ENCODE measurements around the gene ACSS2. TPM values are rescaled to one million over a fixed set of nuclear protein-coding genes. Genes with fewer than 3 reads are reported as not detected.

The ACSS2 gene
- total and polyA plus RNA-seq, 10 of the 15 experiments (the other 5 are each of a cell fraction or from before 2014, with no cell fraction given) = 2.8 to 37.2 (median 24.2) TPM

DNA sequence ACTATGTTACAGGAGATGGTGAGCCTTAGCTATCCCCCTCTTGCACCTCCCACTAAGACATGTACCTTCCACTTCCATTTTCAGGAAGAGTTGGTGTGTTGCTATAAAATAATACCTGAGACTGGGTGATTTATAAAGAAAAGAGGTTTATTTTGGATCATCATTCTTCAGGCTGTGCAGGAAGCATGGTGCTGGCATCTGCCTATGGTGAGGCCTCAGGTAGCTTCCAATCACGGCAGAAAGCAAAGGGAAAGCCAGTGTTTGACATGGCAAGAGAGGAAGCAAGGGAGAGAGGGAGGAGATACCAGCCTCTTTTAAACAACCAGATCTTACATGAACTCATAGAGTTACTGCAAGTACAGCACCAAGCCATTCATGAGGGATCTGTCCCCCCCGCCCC lies 47.0 kb downstream of the ACSS2 start:
- CTCF ChIA-PET = no interaction called here
- in situ Hi-C loops (cut with MboI) = no loop called here
- ATAC-seq (no peak), FAIRE-seq (no peak), DNase-seq (ENCODE audit: low read depth, low spot score) (no peak)
- no peak overlapping the region for H3K27ac ChIP-seq (ENCODE audit: control insufficient read depth, insufficient read depth)
- 30% methylated on average over 2 of the region's 2 CpGs for WGBS (ENCODE audit: insufficient coverage, insufficient replicate concordance, low lambda C conversion rate, missing lambda C conversion rate)
- H3K4me2 ChIP-seq (ENCODE audit: control insufficient read depth, insufficient read depth) = no peak overlapping the region
- RAD21 ChIA-PET (ENCODE audit: unreplicated experiment) = no interaction called here
- H3K36me3 ChIP-seq (ENCODE audit: control insufficient read depth in 2 of 2, insufficient read depth in 2 of 2, low read length in 1 of 2) = no peaks in the 10 kb centered on the region; a peak in 1 of 4 replicates
- no peaks in the 10 kb centered on the region for H3K27me3 ChIP-seq (replicated peaks in 1 of 2; ENCODE audit: control insufficient read depth in 2 of 2, insufficient read depth in 2 of 2, low read length in 1 of 2)
- POLR2A ChIA-PET = no interaction called here
- H3K4me3 ChIP-seq = no peak overlapping the region
- no TSS peak for BruUV-seq (replicated peaks)
- H3K9ac ChIP-seq (ENCODE audit: control insufficient read depth, insufficient read depth, low read length) = no peak overlapping the region
- no peaks in the 10 kb centered on the region for H3K4me1 ChIP-seq (ENCODE audit: control insufficient read depth, insufficient read depth, low read length)
- no peaks in the 10 kb centered on the region for H3K9me3 ChIP-seq (replicated peaks; ENCODE audit: control insufficient read depth, insufficient read depth, low read length)
- H2AFZ ChIP-seq (ENCODE audit: control insufficient read depth, low read depth, low read length) = no peak overlapping the region
- intact Hi-C loops (cut with micrococcal nuclease; ENCODE audit: unreplicated experiment) = no loop called here
- no peaks in the 10 kb centered on the region for H3K79me2 ChIP-seq (ENCODE audit: control insufficient read depth, insufficient read depth, low read length)
- SMC1A ChIA-PET (ENCODE audit: uncharacterized antibody, unreplicated experiment) = no interaction called here
- H4K20me1 ChIP-seq (ENCODE audit: control insufficient read depth, insufficient read depth) = no peaks in the 10 kb centered on the region
- no peak for TF ChIP-seq JUND (IDR thresholded peaks at IDR 0.05; ENCODE audit: low read depth, low read length)
- TF ChIP-seq SIN3A (IDR thresholded peaks at IDR 0.05; ENCODE audit: low read depth, low read length) = no peak
- no peak for TF ChIP-seq IKZF2 (IDR thresholded peaks at IDR 0.05)
- TF ChIP-seq, protein P1, sequence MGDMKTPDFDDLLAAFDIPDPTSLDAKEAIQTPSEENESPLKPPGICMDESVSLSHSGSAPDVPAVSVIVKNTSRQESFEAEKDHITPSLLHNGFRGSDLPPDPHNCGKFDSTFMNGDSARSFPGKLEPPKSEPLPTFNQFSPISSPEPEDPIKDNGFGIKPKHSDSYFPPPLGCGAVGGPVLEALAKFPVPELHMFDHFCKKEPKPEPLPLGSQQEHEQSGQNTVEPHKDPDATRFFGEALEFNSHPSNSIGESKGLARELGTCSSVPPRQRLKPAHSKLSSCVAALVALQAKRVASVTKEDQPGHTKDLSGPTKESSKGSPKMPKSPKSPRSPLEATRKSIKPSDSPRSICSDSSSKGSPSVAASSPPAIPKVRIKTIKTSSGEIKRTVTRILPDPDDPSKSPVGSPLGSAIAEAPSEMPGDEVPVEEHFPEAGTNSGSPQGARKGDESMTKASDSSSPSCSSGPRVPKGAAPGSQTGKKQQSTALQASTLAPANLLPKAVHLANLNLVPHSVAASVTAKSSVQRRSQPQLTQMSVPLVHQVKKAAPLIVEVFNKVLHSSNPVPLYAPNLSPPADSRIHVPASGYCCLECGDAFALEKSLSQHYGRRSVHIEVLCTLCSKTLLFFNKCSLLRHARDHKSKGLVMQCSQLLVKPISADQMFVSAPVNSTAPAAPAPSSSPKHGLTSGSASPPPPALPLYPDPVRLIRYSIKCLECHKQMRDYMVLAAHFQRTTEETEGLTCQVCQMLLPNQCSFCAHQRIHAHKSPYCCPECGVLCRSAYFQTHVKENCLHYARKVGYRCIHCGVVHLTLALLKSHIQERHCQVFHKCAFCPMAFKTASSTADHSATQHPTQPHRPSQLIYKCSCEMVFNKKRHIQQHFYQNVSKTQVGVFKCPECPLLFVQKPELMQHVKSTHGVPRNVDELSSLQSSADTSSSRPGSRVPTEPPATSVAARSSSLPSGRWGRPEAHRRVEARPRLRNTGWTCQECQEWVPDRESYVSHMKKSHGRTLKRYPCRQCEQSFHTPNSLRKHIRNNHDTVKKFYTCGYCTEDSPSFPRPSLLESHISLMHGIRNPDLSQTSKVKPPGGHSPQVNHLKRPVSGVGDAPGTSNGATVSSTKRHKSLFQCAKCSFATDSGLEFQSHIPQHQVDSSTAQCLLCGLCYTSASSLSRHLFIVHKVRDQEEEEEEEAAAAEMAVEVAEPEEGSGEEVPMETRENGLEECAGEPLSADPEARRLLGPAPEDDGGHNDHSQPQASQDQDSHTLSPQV (IDR thresholded peaks at IDR 0.05) = no peak
- TF ChIP-seq, protein P2, sequence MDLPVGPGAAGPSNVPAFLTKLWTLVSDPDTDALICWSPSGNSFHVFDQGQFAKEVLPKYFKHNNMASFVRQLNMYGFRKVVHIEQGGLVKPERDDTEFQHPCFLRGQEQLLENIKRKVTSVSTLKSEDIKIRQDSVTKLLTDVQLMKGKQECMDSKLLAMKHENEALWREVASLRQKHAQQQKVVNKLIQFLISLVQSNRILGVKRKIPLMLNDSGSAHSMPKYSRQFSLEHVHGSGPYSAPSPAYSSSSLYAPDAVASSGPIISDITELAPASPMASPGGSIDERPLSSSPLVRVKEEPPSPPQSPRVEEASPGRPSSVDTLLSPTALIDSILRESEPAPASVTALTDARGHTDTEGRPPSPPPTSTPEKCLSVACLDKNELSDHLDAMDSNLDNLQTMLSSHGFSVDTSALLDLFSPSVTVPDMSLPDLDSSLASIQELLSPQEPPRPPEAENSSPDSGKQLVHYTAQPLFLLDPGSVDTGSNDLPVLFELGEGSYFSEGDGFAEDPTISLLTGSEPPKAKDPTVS (IDR thresholded peaks at IDR 0.05; ENCODE audit: low read depth, low read length) = no peak
- TF ChIP-seq, protein P3, sequence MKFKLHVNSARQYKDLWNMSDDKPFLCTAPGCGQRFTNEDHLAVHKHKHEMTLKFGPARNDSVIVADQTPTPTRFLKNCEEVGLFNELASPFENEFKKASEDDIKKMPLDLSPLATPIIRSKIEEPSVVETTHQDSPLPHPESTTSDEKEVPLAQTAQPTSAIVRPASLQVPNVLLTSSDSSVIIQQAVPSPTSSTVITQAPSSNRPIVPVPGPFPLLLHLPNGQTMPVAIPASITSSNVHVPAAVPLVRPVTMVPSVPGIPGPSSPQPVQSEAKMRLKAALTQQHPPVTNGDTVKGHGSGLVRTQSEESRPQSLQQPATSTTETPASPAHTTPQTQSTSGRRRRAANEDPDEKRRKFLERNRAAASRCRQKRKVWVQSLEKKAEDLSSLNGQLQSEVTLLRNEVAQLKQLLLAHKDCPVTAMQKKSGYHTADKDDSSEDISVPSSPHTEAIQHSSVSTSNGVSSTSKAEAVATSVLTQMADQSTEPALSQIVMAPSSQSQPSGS (IDR thresholded peaks at IDR 0.05; ENCODE audit: low read length) = no peak
- no peak for TF ChIP-seq CREM (IDR thresholded peaks at IDR 0.05; ENCODE audit: low read depth)
- TF ChIP-seq SPI1 (IDR thresholded peaks at IDR 0.05; ENCODE audit: borderline replicate concordance, insufficient read depth, low read depth, low read length) = no peak
- TF ChIP-seq GABPA (IDR thresholded peaks at IDR 0.05; ENCODE audit: low read depth) = no peak
- no peak for TF ChIP-seq EGR1 (IDR thresholded peaks at IDR 0.05; ENCODE audit: borderline replicate concordance in 1 of 2, low read depth in 2 of 2, low read length in 2 of 2)
- no peak for TF ChIP-seq NR2F1 (conservative IDR thresholded peaks at IDR 0.05)
- TF ChIP-seq, protein P4, sequence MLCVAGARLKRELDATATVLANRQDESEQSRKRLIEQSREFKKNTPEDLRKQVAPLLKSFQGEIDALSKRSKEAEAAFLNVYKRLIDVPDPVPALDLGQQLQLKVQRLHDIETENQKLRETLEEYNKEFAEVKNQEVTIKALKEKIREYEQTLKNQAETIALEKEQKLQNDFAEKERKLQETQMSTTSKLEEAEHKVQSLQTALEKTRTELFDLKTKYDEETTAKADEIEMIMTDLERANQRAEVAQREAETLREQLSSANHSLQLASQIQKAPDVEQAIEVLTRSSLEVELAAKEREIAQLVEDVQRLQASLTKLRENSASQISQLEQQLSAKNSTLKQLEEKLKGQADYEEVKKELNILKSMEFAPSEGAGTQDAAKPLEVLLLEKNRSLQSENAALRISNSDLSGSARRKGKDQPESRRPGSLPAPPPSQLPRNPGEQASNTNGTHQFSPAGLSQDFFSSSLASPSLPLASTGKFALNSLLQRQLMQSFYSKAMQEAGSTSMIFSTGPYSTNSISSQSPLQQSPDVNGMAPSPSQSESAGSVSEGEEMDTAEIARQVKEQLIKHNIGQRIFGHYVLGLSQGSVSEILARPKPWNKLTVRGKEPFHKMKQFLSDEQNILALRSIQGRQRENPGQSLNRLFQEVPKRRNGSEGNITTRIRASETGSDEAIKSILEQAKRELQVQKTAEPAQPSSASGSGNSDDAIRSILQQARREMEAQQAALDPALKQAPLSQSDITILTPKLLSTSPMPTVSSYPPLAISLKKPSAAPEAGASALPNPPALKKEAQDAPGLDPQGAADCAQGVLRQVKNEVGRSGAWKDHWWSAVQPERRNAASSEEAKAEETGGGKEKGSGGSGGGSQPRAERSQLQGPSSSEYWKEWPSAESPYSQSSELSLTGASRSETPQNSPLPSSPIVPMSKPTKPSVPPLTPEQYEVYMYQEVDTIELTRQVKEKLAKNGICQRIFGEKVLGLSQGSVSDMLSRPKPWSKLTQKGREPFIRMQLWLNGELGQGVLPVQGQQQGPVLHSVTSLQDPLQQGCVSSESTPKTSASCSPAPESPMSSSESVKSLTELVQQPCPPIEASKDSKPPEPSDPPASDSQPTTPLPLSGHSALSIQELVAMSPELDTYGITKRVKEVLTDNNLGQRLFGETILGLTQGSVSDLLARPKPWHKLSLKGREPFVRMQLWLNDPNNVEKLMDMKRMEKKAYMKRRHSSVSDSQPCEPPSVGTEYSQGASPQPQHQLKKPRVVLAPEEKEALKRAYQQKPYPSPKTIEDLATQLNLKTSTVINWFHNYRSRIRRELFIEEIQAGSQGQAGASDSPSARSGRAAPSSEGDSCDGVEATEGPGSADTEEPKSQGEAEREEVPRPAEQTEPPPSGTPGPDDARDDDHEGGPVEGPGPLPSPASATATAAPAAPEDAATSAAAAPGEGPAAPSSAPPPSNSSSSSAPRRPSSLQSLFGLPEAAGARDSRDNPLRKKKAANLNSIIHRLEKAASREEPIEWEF (IDR thresholded peaks at IDR 0.05; ENCODE audit: insufficient replicate concordance, low read depth, low read length) = no peak

All from GM12878 (cell line).